ENCODE results near the gene GABRP.

DNA sequence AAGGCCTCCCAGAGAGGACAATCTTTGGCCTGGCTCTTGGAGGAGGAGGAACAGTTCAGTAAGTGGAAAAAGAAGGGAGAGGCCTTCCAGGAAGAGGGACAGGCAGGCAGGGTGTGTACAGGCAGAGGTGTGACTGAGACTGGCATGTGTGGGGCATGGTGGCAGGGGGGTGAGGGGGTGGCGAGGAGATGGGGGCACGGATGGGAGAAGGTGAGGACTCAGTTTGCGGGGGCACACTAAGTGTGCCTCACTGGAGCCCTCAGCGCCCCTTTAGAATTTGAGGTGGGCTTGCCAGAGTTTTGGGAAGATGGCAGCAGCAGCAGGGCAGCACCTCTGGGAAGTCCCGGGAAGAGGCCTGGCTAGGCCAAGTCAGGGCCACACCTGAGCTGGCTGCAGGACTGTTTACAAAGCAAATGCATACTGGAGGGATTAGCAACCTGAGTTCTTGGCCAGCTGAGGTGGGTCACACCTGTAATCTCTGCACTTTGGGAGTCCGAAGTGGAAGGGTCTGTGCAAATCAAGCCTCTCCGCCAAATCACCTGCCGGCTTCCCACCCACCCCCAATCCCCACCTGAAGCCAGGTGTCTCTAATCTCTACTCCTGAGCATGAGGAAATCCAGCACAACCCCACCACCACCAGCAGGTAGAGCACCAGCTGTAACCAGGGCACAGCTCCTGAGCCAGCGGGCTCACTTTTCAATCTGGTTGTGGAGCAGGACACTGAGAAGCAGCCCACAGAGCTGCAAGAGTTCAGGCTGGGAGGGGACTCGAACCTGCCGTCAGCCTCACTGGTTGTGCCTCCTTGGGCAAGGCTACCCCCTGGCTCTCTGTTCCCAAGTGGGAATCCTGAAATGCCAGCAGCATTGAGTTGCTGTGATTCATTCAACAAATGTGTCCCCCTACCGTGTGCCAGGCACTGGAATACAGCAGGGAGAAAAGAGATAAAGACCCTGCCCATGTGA lies 10.2 kb upstream of the GABRP start:
- TF ChIP-seq, protein P1, sequence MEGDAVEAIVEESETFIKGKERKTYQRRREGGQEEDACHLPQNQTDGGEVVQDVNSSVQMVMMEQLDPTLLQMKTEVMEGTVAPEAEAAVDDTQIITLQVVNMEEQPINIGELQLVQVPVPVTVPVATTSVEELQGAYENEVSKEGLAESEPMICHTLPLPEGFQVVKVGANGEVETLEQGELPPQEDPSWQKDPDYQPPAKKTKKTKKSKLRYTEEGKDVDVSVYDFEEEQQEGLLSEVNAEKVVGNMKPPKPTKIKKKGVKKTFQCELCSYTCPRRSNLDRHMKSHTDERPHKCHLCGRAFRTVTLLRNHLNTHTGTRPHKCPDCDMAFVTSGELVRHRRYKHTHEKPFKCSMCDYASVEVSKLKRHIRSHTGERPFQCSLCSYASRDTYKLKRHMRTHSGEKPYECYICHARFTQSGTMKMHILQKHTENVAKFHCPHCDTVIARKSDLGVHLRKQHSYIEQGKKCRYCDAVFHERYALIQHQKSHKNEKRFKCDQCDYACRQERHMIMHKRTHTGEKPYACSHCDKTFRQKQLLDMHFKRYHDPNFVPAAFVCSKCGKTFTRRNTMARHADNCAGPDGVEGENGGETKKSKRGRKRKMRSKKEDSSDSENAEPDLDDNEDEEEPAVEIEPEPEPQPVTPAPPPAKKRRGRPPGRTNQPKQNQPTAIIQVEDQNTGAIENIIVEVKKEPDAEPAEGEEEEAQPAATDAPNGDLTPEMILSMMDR (IDR thresholded peaks at IDR 0.05; ENCODE audit: low read depth, low read length, missing input control): no peak
- no peak for TF ChIP-seq RAD21 (IDR thresholded peaks at IDR 0.05)
- TF ChIP-seq, protein P2, sequence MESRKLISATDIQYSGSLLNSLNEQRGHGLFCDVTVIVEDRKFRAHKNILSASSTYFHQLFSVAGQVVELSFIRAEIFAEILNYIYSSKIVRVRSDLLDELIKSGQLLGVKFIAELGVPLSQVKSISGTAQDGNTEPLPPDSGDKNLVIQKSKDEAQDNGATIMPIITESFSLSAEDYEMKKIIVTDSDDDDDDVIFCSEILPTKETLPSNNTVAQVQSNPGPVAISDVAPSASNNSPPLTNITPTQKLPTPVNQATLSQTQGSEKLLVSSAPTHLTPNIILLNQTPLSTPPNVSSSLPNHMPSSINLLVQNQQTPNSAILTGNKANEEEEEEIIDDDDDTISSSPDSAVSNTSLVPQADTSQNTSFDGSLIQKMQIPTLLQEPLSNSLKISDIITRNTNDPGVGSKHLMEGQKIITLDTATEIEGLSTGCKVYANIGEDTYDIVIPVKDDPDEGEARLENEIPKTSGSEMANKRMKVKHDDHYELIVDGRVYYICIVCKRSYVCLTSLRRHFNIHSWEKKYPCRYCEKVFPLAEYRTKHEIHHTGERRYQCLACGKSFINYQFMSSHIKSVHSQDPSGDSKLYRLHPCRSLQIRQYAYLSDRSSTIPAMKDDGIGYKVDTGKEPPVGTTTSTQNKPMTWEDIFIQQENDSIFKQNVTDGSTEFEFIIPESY (IDR thresholded peaks at IDR 0.05): no peak
- TF ChIP-seq, protein P3, sequence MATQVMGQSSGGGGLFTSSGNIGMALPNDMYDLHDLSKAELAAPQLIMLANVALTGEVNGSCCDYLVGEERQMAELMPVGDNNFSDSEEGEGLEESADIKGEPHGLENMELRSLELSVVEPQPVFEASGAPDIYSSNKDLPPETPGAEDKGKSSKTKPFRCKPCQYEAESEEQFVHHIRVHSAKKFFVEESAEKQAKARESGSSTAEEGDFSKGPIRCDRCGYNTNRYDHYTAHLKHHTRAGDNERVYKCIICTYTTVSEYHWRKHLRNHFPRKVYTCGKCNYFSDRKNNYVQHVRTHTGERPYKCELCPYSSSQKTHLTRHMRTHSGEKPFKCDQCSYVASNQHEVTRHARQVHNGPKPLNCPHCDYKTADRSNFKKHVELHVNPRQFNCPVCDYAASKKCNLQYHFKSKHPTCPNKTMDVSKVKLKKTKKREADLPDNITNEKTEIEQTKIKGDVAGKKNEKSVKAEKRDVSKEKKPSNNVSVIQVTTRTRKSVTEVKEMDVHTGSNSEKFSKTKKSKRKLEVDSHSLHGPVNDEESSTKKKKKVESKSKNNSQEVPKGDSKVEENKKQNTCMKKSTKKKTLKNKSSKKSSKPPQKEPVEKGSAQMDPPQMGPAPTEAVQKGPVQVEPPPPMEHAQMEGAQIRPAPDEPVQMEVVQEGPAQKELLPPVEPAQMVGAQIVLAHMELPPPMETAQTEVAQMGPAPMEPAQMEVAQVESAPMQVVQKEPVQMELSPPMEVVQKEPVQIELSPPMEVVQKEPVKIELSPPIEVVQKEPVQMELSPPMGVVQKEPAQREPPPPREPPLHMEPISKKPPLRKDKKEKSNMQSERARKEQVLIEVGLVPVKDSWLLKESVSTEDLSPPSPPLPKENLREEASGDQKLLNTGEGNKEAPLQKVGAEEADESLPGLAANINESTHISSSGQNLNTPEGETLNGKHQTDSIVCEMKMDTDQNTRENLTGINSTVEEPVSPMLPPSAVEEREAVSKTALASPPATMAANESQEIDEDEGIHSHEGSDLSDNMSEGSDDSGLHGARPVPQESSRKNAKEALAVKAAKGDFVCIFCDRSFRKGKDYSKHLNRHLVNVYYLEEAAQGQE (IDR thresholded peaks at IDR 0.05): no peak
- TF ChIP-seq SP1 (IDR thresholded peaks at IDR 0.05): no peak
- TF ChIP-seq, protein P4, sequence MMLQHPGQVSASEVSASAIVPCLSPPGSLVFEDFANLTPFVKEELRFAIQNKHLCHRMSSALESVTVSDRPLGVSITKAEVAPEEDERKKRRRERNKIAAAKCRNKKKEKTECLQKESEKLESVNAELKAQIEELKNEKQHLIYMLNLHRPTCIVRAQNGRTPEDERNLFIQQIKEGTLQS (IDR thresholded peaks at IDR 0.05): no peak
- TF ChIP-seq, protein P5, sequence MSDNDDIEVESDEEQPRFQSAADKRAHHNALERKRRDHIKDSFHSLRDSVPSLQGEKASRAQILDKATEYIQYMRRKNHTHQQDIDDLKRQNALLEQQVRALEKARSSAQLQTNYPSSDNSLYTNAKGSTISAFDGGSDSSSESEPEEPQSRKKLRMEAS (IDR thresholded peaks at IDR 0.05): no peak
- no peak for TF ChIP-seq TAF1 (conservative IDR thresholded peaks at IDR 0.05)
- TF ChIP-seq FOXA1 (IDR thresholded peaks at IDR 0.05): no peak
